IMR-90 (cell line): ENCODE data around the gene SLC9A7. TPM values are rescaled to one million over a fixed set of nuclear protein-coding genes. Genes with fewer than 3 reads are reported as not detected.
A peak's percentile ranks its signal among the peaks of the same experiment; 100 is the strongest.

Experiments used
- ATAC-seq: fragments of 200-7000 bp; cut with Tn5 transposase; 2 replicates; pipeline ENCODE4 v1.9.1; 2020; ENCODE audit warnings: low read depth, mild to moderate bottlenecking, moderate library complexity
- BruUV-seq: library from RNA; stranded (reverse); fragments of 400-500 nt; replicated peaks from 2 replicates; lab custom pipeline; 2021; lab: Mats Ljungman, UMichigan
- CTCF ChIA-PET: fragments of 300-600 bp; formaldehyde crosslinking; extraction: SDS; loops from one replicate; lab custom pipeline; 2021; ENCODE audit warnings: antibody characterized with exemption; lab: Yijun Ruan, JAX
- POLR2A ChIA-PET: fragments of 300-600 bp; sonication (Branson Sonifier 250); formaldehyde crosslinking; loops from one replicate; lab custom pipeline; 2022; ENCODE audit warnings: antibody characterized with exemption; ENCODE audit not compliant: unreplicated experiment; lab: Charles Lee
- DNase-seq: peaks from one replicate; pipeline ENCODE4 v3.0.0; 2013
- H2AFZ ChIP-seq: replicated peaks from 2 replicates; pipeline ENCODE3; 2013; ENCODE audit warnings: low read length, mild to moderate bottlenecking; ENCODE audit not compliant: poor library complexity
- H2AK5ac ChIP-seq: 2 replicates; pipeline ENCODE4 v1.6.1; 2013; ENCODE audit warnings: low read depth, low read length, inconsistent platforms
- H2AK9ac ChIP-seq: replicated peaks from 2 replicates; pipeline ENCODE3; 2013; ENCODE audit warnings: mild to moderate bottlenecking, low read depth, low read length, moderate library complexity; ENCODE audit not compliant: poor library complexity
- H2BK120ac ChIP-seq: 2 replicates; pipeline ENCODE4 v1.6.1; 2013; ENCODE audit warnings: low read depth, low read length, inconsistent platforms
- H2BK15ac ChIP-seq: 3 replicates; pipeline ENCODE4 v1.6.1; 2013; ENCODE audit warnings: low read depth, low read length, inconsistent platforms
- H2BK20ac ChIP-seq: 2 replicates; pipeline ENCODE4 v1.6.1; 2013; ENCODE audit warnings: low read depth, mild to moderate bottlenecking, inconsistent platforms, low read length, moderate library complexity
- H2BK5ac ChIP-seq: 2 replicates; pipeline ENCODE4 v1.6.1; 2013; ENCODE audit warnings: mild to moderate bottlenecking, low read depth, low read length, inconsistent platforms; ENCODE audit not compliant: poor library complexity, severe bottlenecking
- H3K14ac ChIP-seq: replicated peaks from 2 replicates; pipeline ENCODE4 v1.6.1; 2013; ENCODE audit warnings: low read depth, low read length, inconsistent platforms
- H3K18ac ChIP-seq: 2 replicates; pipeline ENCODE4 v1.6.1; 2013; ENCODE audit warnings: low read depth, low read length, control low read depth
- H3K23ac ChIP-seq: 2 replicates; pipeline ENCODE4 v1.6.1; 2013; ENCODE audit warnings: low read depth, low read length, inconsistent platforms
- H3K27ac ChIP-seq: 2 replicates; pipeline ENCODE4 v1.5.1; 2013; ENCODE audit warnings: mild to moderate bottlenecking, control low read depth, low read length; ENCODE audit not compliant: insufficient read depth
- H3K27me3 ChIP-seq: 2 replicates; pipeline ENCODE4 v1.6.1; 2013; ENCODE audit warnings: low read length; ENCODE audit not compliant: control insufficient read depth, insufficient read depth
- H3K36me3 ChIP-seq: 2 replicates; pipeline ENCODE4 v1.6.1; 2013; ENCODE audit warnings: low read length, mixed read lengths; ENCODE audit not compliant: control insufficient read depth, insufficient read depth
- H3K4ac ChIP-seq: 2 replicates; pipeline ENCODE4 v1.6.1; 2013; ENCODE audit warnings: low read depth, low read length, inconsistent platforms
- H3K4me1 ChIP-seq: 2 replicates; pipeline ENCODE4 v1.6.1; 2013; ENCODE audit warnings: low read length, mixed read lengths; ENCODE audit not compliant: control insufficient read depth, insufficient read depth
- H3K4me2 ChIP-seq: 2 replicates; pipeline ENCODE4 v1.6.1; 2013; ENCODE audit warnings: low read depth, mild to moderate bottlenecking, control low read depth, low read length, moderate library complexity
- H3K4me3 ChIP-seq: 2 replicates; pipeline ENCODE4 v1.5.1; 2013; ENCODE audit warnings: low read depth, mild to moderate bottlenecking, control low read depth, low read length, moderate library complexity; ENCODE audit not compliant: insufficient read depth
- H3K56ac ChIP-seq: 2 replicates; pipeline ENCODE4 v1.6.1; 2013; ENCODE audit warnings: low read length, inconsistent platforms; ENCODE audit not compliant: insufficient read depth; ENCODE audit errors: extremely low read depth
- H3K79me1 ChIP-seq, 2 experiments: 2 replicates each; pipeline ENCODE4 v1.6.1; 2013; ENCODE audit warnings: low read length in 2 of 2, inconsistent platforms in 1 of 2, low read depth in 1 of 2
- H3K9ac ChIP-seq: 2 replicates; pipeline ENCODE4 v1.6.1; 2013; ENCODE audit warnings: low read depth, low read length, control low read depth
- H3K9me1 ChIP-seq: 2 replicates; pipeline ENCODE4 v1.6.1; 2013; ENCODE audit warnings: low read length, inconsistent platforms; ENCODE audit not compliant: insufficient read depth
- H3K9me3 ChIP-seq: 2 replicates; pipeline ENCODE4 v1.6.1; 2013; ENCODE audit warnings: low read length; ENCODE audit not compliant: control insufficient read depth, insufficient read depth
- H4K20me1 ChIP-seq: 2 replicates; pipeline ENCODE4 v1.6.1; 2013; ENCODE audit warnings: low read length, inconsistent platforms; ENCODE audit not compliant: insufficient read depth
- H4K5ac ChIP-seq: 2 replicates; pipeline ENCODE4 v1.6.1; 2013; ENCODE audit warnings: mild to moderate bottlenecking, low read depth, low read length, control low read depth
- H4K8ac ChIP-seq, 2 experiments: 2 replicates each; pipeline ENCODE4 v1.6.1; 2013; ENCODE audit warnings: low read depth in 2 of 2, low read length in 2 of 2, control low read depth in 1 of 2, inconsistent platforms in 1 of 2
- H4K91ac ChIP-seq: 2 replicates; pipeline ENCODE4 v1.6.1; 2013; ENCODE audit warnings: low read depth, low read length, inconsistent platforms; ENCODE audit not compliant: insufficient read depth
- BHLHE40 ChIP-seq: fragments of 150-350 bp; IDR thresholded peaks from 2 replicates; pipeline ENCODE4 v1.6.1; 2016; ENCODE audit warnings: mild to moderate bottlenecking, low read depth, low read length
- CHD1 ChIP-seq: IDR thresholded peaks from 2 replicates; pipeline ENCODE4 v1.6.1; 2012; ENCODE audit warnings: low read depth, low read length, improper control_type of control experiment
- CTCF ChIP-seq: conservative IDR thresholded peaks from 2 replicates; pipeline ENCODE4 v1.5.1; 2012; ENCODE audit warnings: mild to moderate bottlenecking, low read depth, low read length, improper control_type of control experiment
- ELK1 ChIP-seq: fragments of 150-350 bp; IDR thresholded peaks from 2 replicates; pipeline ENCODE4 v1.6.1; 2016; ENCODE audit warnings: low read depth, mild to moderate bottlenecking, low read length, moderate library complexity, borderline replicate concordance
- FOS ChIP-seq: fragments of 150-350 bp; IDR thresholded peaks from 2 replicates; pipeline ENCODE4 v1.6.1; 2016; ENCODE audit warnings: low read depth, low read length
- MAFK ChIP-seq: IDR thresholded peaks from 2 replicates; pipeline ENCODE4 v1.6.1; 2012; ENCODE audit warnings: low read depth, low read length, improper control_type of control experiment
- MAZ ChIP-seq: IDR thresholded peaks from 2 replicates; pipeline ENCODE4 v1.6.1; 2012; ENCODE audit warnings: low read depth, mild to moderate bottlenecking, low read length, improper control_type of control experiment, moderate library complexity, borderline replicate concordance
- MXI1 ChIP-seq: IDR thresholded peaks from 2 replicates; pipeline ENCODE4 v1.6.1; 2012; ENCODE audit warnings: low read depth, mild to moderate bottlenecking, low read length, moderate library complexity, borderline replicate concordance
- POLR2A ChIP-seq: IDR thresholded peaks from 2 replicates; pipeline ENCODE4 v1.6.1; 2012; ENCODE audit warnings: mild to moderate bottlenecking, low read depth, low read length
- RAD21 ChIP-seq: IDR thresholded peaks from 2 replicates; pipeline ENCODE4 v1.6.1; 2012; ENCODE audit warnings: low read length, improper control_type of control experiment
- RCOR1 ChIP-seq: IDR thresholded peaks from 2 replicates; pipeline ENCODE4 v1.6.1; 2012; ENCODE audit warnings: mild to moderate bottlenecking, low read length, improper control_type of control experiment; ENCODE audit not compliant: insufficient replicate concordance
- RFX5 ChIP-seq: IDR thresholded peaks from 2 replicates; pipeline ENCODE4 v1.8.0; 2012; ENCODE audit warnings: low read depth, mild to moderate bottlenecking, low read length, moderate library complexity
- SMC3 ChIP-seq: fragments of 150-350 bp; IDR thresholded peaks from 2 replicates; pipeline ENCODE4 v1.6.1; 2016; ENCODE audit warnings: low read depth, mild to moderate bottlenecking, antibody characterized with exemption, low read length, moderate library complexity
- USF2 ChIP-seq: fragments of 150-350 bp; IDR thresholded peaks from 2 replicates; pipeline ENCODE4 v1.6.1; 2017; ENCODE audit warnings: mild to moderate bottlenecking, antibody characterized with exemption, low read length, low read depth
- WGBS, 2 experiments: methylation state at CpG; one replicate each; pipeline versions ENCODE4 v1.1.5 to v1.1.7; 2013; ENCODE audit warnings: missing lambda C conversion rate in 2 of 2; ENCODE audit not compliant: insufficient read length in 1 of 2; ENCODE audit errors: extremely low coverage in 2 of 2; 5-methylcytosine and 5-hydroxymethylcytosine counted together
- dilution Hi-C: fragments of 300-500 bp; cut with HindIII; formaldehyde crosslinking; loops from one replicate; pipeline ENCODE4 v1.14.3; 2018; ENCODE audit warnings: low sequenced_read_pairs; ENCODE audit not compliant: unreplicated experiment
- in situ Hi-C: fragments of 300-500 bp; cut with MboI; formaldehyde crosslinking; loops from 3 replicates; pipeline ENCODE4 v1.14.3; 2019; ENCODE audit warnings: low sequenced_read_pairs, inconsistent platforms, mixed read lengths
- intact Hi-C: fragments of 100-400 bp; cut with micrococcal nuclease; formaldehyde crosslinking; loops from 2 replicates; pipeline ENCODE4 v1.10.0; 2022
- polyA plus RNA-seq, 3 experiments: library from polyadenylated mRNA; depleted of rRNA; stranded (reverse); fragments of >200 nt; gene quantifications; 2 replicates each; pipeline ENCODE4 v1.2.3, GENCODE V29; 2012; ENCODE audit warnings: low replicate concordance in 1 of 3
- total RNA-seq: library from RNA; depleted of rRNA; stranded (reverse); fragments of >200 nt; gene quantifications from 2 replicates; pipeline ENCODE4 v1.2.3, GENCODE V29; 2012

The SLC9A7 gene
- total and polyA plus RNA-seq, 2 of the 4 experiments (the other 2 are of a cell fraction): 14.4 to 76.4 TPM

GRCh38 chrX:46710425-46710824 is 48.5 kb downstream of the SLC9A7 start:
- no peak overlapping the region for H3K14ac ChIP-seq
- H3K9me1 ChIP-seq: no peaks in the 10 kb centered on the region
- H3K27me3 ChIP-seq: no peaks in the 10 kb centered on the region; the same call in 1 of the 2 replicates
- H2BK120ac ChIP-seq: no peak overlapping the region
- no peak overlapping the region for H3K18ac ChIP-seq
- in situ Hi-C loops (no loop called here), intact Hi-C loops (no loop called here), dilution Hi-C loops (no loop called here)
- H2AFZ ChIP-seq: no peak overlapping the region
- H3K27ac ChIP-seq: no peak overlapping the region
- no peaks in the 10 kb centered on the region for H3K36me3 ChIP-seq
- DNase-seq (peak; percentile 62), ATAC-seq (peak; percentile 42; the same call in 1 of the 2 replicates)
- TF ChIP-seq RAD21: no peak
- TF ChIP-seq RCOR1: no peak
- TF ChIP-seq CHD1: no peak
- no peak for TF ChIP-seq SMC3
- TF ChIP-seq USF2: no peak
- no peak for TF ChIP-seq MAZ
- TF ChIP-seq RFX5: no peak
- no peak for TF ChIP-seq CTCF
- TF ChIP-seq POLR2A: no peak
- no peak for TF ChIP-seq MXI1
- no peak for TF ChIP-seq MAFK
- no peak for TF ChIP-seq FOS
- TF ChIP-seq ELK1: no peak
- no peak for TF ChIP-seq BHLHE40
- H4K5ac ChIP-seq: no peak overlapping the region
- H3K9me3 ChIP-seq: no peaks in the 10 kb centered on the region
- peaks cover 0 to 13% of the 10 kb centered on the region in 2 experiments; a peak in 2 of 4 replicates for H3K79me1 ChIP-seq
- H3K4me1 ChIP-seq: peaks cover 4% of the 10 kb centered on the region; the same call in 1 of the 2 replicates
- WGBS, 2 experiments: 33% methylated on average over 1 of the region's 1 CpG; no CpG with 5 or more reads in 1 of the 2 experiments
- no peak overlapping the region for H3K9ac ChIP-seq
- no peak overlapping the region for H2AK9ac ChIP-seq
- H3K4ac ChIP-seq: no peak overlapping the region
- no peak overlapping the region for H4K91ac ChIP-seq
- no peak overlapping the region for H3K4me2 ChIP-seq
- H2BK15ac ChIP-seq: no peak overlapping the region
- no peaks in the 10 kb centered on the region; the same call in 1 of the 2 replicates for H4K20me1 ChIP-seq
- H3K56ac ChIP-seq: no peak overlapping the region
- CTCF ChIA-PET: interaction anchor here (0.7 kb wide), 1 partner anchor 1232 kb away, joined by 3 read pairs; no protein-coding TSS in a partner anchor
- H4K8ac ChIP-seq: no peak overlapping the region
- no peak overlapping the region for H2BK20ac ChIP-seq
- no peak overlapping the region for H3K23ac ChIP-seq
- POLR2A ChIA-PET: no interaction called here
- BruUV-seq: no TSS peak
- H3K4me3 ChIP-seq: no peak overlapping the region
- H2AK5ac ChIP-seq: no peak overlapping the region
- no peak overlapping the region for H2BK5ac ChIP-seq
